HG03460 (cell line): Measurements from ENCODE around the gene ARL2BP.

Source experiments
- ATAC-seq: cut with Tn5 transposase; IDR thresholded peaks from one replicate; pipeline ENCODE4 v1.9.1; 2021; ENCODE audit not compliant: unreplicated experiment

The ARL2BP gene

DNA sequence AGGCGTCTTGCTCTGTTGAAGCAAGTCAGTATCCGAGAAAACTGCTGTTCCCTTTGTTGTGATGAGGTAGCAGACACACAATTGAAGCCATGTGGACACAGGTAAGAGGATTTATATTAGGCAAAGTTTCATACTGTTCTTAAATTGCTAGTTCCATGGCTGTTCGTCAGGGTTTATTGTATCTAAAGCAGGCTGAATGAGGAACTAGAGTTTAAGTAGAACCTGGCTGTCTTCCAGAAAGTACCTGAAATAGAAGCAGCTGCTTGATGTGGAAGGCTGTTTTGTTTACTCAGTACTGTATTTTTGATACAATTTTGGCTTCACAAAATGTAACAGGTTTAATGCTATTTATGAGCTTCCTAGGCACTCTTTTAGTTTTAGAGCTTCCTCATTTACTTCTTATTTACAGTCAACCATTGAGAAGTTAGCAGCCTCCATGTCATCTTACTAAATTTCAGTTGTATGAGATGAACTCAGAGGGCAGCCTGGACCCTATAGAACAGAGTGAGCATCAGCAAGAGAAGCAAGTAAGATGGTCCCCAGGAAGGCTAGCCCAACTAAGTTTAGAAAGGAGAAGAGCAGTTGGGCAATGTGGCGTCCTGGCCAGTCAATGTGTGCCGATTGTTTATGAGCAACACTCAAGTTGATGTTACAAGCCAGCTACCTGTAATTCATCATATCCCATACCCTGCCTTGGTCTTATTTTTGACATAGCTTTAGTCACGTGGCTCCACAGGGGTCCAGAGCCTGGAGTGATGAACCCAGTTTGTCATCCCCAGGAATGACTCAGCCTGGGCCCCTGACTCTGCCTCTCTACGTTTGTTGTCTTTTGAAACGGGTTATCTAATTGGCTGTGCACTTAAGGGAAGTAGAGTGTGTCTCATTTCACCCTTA lies 9.7 kb upstream of the ARL2BP start:
- no peak for ATAC-seq

DNA sequence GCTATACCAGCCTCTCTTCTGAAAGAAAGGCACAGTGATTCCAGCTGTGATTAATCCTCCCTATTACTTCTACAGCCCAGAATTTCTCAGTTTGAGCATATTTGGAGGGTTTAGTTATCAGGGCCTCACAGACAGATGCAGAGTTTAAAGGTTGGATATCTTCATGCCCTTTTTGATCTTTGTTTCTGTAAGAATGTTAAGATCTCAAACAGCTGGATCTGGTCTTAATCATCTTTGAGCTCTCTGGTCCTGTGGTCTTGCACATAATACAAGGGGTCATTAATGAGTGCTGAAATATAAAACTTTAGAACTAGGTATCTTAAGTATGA lies 9.1 kb upstream of the ARL2BP start:
- no peak for ATAC-seq

DNA sequence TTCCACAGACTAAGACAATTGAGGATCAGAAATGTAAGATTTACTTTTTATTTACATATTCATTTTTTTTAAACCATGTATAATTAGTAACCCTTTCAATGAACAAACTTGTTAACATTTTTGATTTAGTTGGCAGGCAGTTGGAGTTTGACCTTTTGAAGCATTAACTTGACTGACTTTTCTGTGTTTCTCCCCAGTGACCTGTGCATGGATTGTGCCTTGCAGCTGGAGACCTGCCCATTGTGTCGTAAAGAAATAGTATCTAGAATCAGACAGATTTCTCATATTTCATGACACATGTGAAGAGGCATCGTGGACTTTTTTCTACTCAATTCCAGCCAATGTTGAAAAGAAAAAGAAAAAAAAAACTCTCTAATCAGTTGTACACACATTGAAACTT lies 6.4 kb upstream of the ARL2BP start:
- no peak for ATAC-seq

DNA sequence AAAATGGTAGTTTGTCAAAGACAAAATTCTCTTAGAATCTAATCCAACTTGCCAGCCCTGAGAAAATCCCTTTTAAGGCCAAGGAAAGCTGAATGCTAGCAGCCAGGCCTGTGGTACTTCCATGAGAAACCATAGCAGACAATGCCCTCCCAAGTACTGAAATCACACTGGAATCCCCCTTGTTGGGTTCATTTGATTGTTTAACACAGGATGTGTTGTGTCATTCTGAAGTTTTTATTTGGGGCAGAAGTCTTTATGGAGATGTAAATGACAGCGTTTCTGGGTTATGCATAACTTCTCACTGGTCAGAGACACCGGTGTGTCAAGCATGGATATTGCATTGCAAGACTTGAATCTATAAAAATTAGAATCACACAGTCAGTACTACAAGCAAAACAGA lies 6.0 kb upstream of the ARL2BP start:
- ATAC-seq: no peak

DNA sequence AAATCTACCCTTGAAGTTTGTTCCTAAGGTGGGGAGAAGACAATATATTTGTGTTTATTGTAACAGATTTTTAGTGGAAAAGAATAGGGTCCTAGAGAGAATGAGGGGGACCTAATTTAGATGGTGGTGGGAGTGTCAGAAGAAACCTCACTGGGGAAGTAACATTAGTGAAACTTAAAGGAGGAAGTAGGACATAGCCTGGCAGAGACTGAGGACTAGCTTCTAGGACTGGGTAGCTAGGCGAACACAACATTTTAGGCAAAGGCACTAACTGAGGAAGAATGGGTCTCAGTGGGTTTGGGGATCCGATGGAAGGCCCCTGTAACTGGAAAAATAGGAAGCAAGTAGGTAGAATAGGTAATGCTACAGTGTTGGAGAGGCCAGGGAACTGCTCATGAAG lies 4.2 kb upstream of the ARL2BP start:
- no peak for ATAC-seq

DNA sequence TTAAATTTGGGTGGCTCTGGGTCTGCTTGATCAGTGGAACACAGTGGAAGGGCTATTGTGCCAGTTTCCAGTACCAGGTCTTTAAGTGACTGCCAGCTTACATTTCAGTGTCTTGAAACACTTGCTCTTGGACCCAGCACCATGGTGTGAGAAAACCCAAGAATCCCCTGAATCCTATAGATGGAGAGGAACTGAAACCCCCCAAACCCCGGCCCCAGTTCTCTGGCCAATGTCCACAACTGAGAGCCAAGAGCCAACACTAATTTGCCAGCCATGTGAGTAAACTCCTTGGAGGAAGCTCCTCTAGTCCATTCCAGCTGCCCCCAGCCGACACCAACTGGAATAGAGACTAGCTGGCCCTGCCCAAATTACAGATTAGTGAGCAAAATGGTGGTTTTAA lies 2.4 kb upstream of the ARL2BP start:
- no peak for ATAC-seq

DNA sequence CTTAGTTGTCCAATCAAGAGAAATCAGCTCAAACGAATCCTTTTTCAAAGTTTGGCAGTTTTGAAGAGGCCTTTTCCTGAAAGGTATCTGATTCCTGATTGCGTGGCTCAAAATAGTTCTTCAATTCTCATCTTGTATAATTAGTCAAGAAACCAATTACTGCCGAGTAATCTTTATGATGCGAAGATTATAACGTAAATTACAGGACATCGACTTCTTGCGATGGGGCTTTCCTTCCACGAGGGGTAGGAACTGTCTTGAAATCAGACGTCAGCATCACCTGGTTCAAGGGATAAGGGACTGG lies 644 bp upstream of the ARL2BP start:
- ATAC-seq: peak; percentile 26

DNA sequence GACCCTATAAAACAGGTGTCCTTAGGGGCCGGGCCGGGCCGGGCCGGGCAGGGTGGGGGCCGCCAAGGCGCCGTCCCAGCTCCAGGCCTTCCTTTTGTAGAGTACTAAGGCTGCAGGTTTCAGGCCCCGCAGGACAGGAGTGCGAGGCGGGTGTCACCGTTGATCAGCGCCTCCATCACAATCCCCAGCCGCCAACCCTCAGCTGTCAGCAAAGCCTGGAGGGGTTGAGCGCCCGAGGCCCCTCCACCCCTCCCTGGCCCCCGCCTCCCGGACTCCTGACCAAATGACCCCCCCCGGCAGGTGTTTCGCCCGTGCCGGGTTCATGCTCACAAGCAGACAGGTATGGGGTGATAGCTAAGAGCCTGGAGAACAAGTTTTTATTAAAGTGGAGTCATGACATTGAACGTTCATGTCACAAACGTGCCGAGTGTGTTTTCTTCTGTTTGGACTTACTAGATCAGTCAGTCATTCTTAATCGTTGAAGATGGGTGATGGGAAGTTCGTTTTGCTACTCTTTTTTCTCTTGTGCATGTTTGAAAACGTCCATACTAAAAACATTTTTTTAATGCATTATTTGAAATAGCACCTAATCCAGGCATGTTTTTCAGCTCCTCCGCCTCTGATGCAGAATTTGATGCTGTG lies 534 bp downstream of the ARL2BP start:
- peak; percentile 33 for ATAC-seq

DNA sequence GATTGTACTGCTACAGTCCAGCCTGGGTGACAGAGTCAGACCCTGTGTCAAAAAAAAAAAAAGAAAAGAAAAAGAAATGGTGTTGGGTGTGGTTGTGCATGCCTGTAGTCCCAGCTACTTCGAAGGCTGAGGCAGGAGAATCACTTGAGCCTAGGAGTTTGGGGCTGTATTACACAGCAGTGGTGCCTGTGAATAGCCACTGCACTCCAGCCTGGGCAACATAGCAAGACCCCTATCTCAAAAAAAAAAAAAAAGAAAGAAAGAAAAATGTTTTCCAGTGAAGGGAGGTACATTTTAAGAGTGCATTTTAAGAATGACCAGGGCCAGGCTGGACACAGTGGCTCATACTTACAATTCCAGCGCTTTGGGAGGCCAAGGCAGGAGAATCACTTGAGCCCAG lies 6.3 kb downstream of the ARL2BP start:
- no peak for ATAC-seq

DNA sequence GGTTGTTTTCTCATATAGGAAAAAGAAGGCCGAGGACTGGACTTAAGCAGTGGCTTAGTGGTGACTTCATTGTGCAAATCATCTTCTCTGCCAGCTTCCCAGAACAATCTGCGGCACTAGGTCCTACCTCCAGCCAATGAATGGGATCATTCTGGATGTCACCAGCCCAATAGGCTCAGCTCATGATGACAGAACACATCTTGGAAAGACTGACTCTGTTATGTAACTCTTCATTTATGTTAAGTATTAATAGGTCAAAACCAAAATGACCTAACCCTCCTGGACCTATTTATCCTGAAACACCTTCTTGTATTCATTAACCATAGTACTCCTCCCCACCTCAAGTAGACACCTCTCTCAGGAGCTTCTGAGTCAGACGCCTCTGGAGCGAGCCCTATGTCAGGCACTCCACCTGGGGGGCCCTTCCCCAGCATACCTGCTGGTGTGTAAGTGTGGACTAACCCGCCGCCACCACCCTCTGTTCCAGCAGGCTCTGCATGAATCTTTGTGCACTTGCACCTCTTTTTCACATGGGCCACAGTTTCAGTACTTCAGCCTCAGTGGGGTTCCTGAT lies 7.2 kb downstream of the ARL2BP start:
- no peak for ATAC-seq

DNA sequence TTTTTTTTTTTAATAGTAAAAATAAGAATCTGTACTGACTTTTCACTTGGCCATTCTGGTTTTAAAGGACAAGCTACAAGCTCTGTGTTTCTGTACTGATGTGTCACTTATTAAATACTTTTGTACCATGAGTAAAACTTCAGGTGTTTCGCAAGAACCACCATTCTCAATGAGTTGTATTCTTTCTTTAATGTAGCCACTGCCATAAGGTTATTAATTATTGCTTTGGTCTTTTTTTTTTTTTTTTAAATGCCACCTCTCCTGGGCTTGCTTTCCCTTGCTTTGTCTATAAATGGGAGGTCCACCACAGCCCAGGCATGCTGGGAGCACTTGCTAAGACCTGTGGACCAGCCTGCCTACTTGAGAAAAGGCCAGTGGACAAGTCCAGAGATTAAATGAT lies 8.4 kb downstream of the ARL2BP start:
- ATAC-seq: no peak

DNA sequence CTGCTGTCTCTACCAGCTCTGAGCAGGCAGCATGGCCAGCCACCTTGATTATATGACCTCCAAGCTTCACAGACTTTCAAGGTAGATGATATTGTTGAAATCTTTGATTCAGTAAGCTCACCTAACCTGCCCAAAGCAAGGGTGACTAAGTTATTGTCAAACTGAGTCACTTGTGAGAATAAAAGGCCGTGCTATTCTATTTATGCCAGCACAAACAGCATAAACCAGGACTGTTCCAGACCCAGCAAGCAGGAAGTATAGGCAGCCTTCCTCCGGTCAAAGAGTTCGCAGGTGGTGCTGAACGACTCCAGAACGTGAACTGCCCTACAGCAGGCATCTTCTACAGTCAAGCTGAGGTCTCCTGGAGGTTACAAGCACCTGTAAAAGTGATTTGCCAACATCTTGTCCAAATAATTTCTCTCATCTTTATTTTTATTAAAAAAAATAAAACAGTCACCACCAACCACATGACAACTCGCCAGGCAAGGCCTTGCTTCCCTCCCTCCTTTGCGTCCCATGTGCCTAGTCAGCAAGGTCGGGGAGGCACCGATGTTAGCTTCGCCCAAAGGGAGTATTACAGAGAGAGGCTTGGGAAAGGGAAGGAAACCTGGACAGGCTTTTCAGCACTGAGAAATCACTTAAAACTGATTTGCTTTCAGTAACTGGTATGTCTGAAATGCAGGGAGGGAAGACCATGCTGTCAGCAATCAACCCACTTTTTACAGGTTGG lies 10.8 kb downstream of the ARL2BP start:
- ATAC-seq: no peak

DNA sequence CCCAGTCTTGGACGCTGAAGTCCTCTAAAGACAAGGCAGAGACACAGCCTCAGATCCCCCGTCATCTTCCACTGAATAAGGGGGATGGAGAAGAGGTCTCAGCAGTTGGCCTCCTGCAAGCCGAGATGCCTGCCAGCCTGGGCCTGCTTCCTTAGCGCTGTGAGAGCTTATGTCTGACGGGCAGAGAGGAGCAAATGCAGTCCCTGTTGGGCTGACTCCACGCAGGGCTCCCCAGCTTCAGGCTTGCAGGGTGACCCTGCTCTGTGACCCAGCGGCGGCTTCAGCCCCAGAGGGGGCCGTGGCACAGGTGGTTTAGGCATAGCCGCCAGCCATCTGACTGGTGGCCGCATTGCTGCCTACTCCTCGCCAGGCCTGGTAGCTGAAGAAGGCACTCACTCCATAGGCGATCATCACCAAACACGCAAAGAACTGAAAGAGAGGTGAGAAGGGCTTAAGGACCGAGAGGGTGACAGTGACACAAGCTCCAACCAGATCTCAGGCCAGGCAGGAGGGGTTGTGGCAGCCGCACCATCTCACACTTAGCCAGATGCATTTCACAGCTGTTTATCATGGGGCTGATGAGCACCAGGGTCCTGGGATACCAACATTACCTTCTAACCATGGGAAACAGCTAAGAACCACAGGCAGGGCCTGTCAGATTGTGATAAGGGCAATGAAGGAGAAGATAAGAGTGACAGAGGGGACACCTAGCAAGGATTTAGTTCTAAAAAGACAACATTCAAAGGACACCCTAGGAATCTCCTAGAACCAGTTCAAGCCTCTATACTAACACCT lies 11.7 kb downstream of the ARL2BP start:
- no peak for ATAC-seq

DNA sequence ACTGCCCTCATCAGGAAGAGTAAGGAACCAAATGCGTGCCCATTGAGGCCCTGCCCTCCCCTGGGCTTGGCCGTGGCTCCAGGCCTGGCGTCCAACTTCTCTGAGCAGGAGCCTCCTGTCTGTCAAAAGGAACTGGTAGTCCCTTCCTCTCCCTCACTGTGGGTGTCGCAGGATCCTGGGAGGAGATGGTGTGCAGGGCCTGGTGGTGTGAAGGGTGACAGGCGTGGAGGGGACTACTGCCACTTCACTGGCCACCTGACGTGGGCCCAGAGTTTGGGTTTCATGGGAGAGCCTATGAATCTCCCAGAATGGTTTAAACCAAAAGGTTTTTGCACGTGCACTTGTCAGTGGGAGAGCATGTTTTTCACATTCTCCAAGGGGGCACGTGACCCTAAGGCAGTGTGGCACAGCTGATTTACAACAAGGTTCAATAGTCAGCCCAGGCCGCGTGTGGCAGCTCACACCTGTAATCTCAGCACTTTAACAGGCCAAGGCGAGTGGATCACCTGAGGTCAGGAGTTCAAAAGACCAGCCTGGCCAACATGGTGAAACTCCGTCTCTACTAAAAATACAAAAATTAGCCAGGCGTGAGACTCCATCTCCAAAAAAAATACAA lies 12.5 kb downstream of the ARL2BP start:
- ATAC-seq: no peak

DNA sequence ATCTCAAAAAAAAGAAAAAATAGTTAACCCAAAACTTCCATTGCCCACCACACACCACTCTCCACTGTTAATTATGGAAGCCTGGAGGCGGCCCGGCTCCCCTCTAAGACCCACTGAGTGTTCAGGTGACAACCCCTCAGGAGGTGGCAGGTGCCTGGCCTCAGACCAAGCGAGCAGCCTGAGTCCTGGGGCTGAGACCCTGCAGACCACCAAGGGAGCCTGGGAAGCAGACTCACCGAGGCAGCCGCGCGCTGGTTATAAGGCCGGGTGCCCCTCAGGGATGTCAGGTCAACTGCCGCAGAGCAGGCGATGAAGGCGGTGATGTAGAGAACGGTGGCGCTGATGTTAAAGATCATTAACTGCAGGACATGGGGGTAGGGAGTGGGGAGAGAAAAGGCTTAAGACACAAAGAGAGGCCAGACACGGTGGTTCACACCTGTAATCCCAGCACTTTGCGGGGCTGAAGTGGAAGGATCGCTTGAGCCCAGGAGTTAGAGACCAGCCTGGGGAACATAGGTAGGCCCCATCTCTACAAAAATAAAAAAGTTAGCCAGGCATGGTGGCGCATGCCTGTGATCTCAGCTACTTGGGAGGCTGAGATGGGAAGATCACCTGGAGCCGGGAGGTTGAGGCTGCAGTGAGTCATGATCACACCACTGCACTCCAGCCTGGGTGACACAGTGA lies 13.3 kb downstream of the ARL2BP start:
- ATAC-seq: no peak

DNA sequence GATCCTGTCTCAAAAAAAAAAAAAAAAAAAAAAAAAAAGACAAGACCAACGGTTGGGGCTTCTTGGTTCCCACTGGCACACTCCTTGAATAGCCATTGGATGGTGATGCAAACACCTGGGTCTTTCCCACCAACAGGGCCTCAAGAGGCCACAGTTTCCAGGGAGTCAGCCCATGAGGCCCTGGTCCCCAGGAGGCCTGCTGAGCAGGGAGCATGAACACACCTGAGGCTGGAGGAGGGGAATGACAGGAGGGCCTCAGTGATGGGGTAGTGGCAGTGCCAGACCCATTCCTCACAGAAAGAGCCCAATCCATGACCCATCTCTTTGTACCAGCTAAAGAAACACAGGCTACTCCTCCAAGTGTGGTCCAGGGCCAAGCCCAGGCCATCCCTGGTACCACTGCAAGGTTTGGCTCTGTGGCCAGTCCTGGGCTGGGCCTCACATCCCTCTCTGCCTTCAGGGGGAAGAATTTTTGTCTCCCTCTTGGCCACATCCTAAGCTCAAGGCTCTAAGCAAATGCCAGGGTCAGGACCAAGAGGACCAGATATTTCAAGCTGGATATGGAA lies 13.9 kb downstream of the ARL2BP start:
- no peak for ATAC-seq

DNA sequence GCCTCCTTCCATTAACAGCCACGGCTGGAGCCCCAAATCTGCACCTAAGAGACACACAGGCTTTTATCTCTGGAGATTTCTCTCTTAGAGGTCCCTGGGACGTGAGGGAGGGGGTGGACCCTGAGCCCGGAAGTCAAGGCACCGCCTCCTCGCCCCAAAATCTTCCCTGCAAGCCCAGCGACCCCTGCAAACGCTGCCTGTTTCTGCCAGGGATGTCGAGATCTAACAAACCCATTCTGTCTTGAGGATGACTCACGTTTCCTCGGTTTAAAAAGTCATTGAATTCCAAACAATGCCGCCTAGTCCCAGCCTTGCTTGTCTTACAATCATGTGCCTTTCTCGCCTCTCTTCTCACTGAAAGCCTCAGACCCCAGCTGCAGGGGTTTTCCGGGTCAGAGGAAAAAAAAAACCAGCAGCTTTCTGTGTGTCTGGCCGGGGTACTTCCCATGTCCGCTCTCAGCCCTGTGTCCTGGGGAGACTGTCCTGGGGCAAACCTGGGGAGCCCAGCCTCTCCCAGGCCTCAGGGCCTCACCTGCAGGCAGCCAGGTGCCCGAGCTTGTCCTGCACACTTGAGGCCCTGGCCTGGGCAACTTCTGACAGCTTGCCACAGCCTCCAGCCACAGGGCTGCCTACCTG lies 15.4 kb downstream of the ARL2BP start:
- no peak for ATAC-seq

DNA sequence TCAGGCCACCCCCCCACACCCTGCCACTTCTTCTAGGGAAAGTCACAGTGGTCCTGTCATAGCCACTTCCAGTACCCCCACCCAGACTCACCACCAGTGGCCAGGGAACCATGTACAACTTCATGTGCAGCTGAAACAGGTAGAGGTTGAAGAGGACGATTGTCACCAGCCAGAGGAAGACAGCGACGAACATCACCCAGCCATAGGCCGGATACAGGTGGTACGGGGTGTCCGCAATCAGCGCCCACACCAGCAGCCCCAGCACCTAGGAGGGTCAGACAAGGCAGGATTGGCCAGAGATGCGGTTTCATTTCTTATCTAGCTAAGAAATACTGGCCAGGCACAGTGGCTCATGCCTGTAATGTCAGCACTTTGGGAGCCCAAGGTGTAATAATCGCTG lies 16.7 kb downstream of the ARL2BP start:
- ATAC-seq: no peak

DNA sequence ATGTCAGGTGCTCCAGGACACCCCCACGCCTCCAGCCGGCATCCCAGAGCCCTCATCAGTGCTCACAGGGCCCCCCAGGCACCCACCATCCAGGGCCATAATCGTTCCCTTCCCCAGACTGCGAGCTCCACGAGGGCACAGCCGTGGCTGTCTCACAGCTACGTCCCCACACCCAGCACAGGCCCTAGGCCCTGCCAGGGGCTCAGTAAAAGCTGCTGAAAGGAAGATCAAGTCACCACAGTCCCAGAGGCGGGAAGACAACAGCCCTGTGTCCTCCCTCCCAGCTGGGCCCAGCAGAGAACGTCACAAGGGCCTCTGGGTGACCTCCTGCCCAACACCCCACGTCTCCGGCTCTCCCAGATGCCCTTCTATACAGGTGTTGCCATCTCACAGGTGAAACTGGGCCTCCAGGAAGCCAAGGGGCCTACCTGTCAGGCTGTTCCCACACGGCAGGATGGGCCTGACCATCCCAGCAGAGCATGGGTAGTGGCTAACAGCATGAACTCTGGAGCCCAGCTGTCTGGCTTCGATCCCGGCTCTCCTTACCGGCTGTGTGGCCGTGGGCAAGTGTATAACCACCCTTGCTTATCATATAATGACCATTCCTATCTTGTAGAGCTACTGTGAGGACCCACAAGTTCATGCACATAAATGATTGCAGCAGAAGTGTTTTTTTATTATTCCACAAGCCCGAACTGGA lies 17.9 kb downstream of the ARL2BP start:
- ATAC-seq: no peak
